Stimulated activated CD4-positive, alpha-beta T cell treated with anti-CD3 and anti-CD28 coated beads, TNF-alpha, amount 100 ng/mL, for 48 hours (primary cell): ENCODE results near the gene FOSL2.

ENCODE experiments used
- DNase-seq, 3 donors: peaks; one replicate each; pipeline ENCODE4 v3.0.0-alpha.2; 2020; ENCODE audit warnings: low read depth in 3 of 3

Gene FOSL2

GRCh38 chr2:28411956-28412609, 19.4 kb downstream of the FOSL2 start:
- no peak for DNase-seq

- DNase-seq = no peak
These were observed 20.0 kb downstream of the FOSL2 start for GRCh38 chr2:28412625-28413151.

GRCh38 chr2:28413152-28413898, 20.7 kb downstream of the FOSL2 start:
- DNase-seq = no peak

GRCh38 chr2:28413899-28414295, 21.2 kb downstream of the FOSL2 start:
- DNase-seq = no peak

- DNase-seq = no peak
These were observed 21.9 kb downstream of the FOSL2 start for GRCh38 chr2:28414583-28414982.

GRCh38 chr2:28415010-28415409, 22.4 kb downstream of the FOSL2 start:
- no peak for DNase-seq

- DNase-seq = no peak
These were observed 23.1 kb downstream of the FOSL2 start for GRCh38 chr2:28415715-28416114.

- no peak for DNase-seq
These were observed 26.3 kb downstream of the FOSL2 start for GRCh38 chr2:28419003-28419402.

GRCh38 chr2:28419443-28420270, 27.0 kb downstream of the FOSL2 start:
- DNase-seq = no peak

GRCh38 chr2:28420722-28421121, 28.1 kb downstream of the FOSL2 start:
- DNase-seq = no peak

- DNase-seq = no peak
These were observed 30.5 kb downstream of the FOSL2 start for GRCh38 chr2:28422908-28423741.

GRCh38 chr2:28423856-28424605, 31.4 kb downstream of the FOSL2 start:
- DNase-seq = no peak

GRCh38 chr2:28424799-28425463, 32.3 kb downstream of the FOSL2 start:
- no peak for DNase-seq

- no peak for DNase-seq
These were observed 32.8 kb downstream of the FOSL2 start for GRCh38 chr2:28425464-28425835.

- no peak for DNase-seq
These were observed 35.2 kb downstream of the FOSL2 start for GRCh38 chr2:28427741-28428415.

GRCh38 chr2:28428486-28428885, 35.8 kb downstream of the FOSL2 start:
- DNase-seq = no peak

GRCh38 chr2:28429636-28430376, 37.1 kb downstream of the FOSL2 start:
- DNase-seq = no peak

GRCh38 chr2:28430377-28430765, 37.7 kb downstream of the FOSL2 start:
- no peak for DNase-seq
